GM10248 (cell line): Measurements from ENCODE around the gene TRPV4.

Experiments used
- CTCF ChIA-PET: fragments of 300-600 bp; sonication (Branson Sonifier 250); formaldehyde crosslinking; extraction: SDS; loops from one replicate; lab custom pipeline; 2021; ENCODE audit warnings: antibody characterized with exemption; lab: Yijun Ruan, JAX
- POLR2A ChIA-PET: fragments of 350-650 bp; sonication (Branson Sonifier 250); formaldehyde crosslinking; extraction: SDS; loops from one replicate; lab custom pipeline; 2020; ENCODE audit warnings: antibody characterized with exemption; lab: Yijun Ruan, JAX
- DNase-seq: peaks from one replicate; pipeline ENCODE4 v3.0.0; 2012; ENCODE audit errors: extremely low spot score
- TF ChIP-seq, protein P1 (sequence below): IDR thresholded peaks from 2 replicates; pipeline ENCODE4 v1.5.1; 2012; ENCODE audit warnings: mild to moderate bottlenecking, low read depth; ENCODE audit errors: extremely low read depth, missing control alignments, control extremely low read depth

TRPV4 gene

DNA sequence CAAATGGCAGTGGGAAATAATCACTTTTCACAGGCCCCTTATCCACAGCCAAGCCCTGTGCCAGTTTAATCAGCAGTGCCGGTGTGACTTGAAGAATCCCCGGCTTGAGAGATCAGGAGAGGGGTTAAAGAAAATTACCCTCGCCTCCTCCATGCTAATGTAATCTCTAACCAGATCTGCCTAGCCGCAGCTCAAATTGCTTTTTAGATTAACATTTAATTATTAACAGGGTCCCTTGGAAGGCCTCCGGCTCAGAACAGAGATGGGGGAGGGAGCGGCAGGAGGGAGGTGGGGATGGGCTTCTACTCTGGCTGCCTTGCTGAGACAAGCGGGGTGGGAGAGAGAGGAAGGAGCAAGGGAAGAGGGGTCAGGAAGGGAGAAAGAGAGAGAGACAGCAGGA is 95.6 kb downstream of the TRPV4 start:
- ChIA-PET CTCF (no interaction called here), POLR2A (no interaction called here)
- TF ChIP-seq, protein P1, sequence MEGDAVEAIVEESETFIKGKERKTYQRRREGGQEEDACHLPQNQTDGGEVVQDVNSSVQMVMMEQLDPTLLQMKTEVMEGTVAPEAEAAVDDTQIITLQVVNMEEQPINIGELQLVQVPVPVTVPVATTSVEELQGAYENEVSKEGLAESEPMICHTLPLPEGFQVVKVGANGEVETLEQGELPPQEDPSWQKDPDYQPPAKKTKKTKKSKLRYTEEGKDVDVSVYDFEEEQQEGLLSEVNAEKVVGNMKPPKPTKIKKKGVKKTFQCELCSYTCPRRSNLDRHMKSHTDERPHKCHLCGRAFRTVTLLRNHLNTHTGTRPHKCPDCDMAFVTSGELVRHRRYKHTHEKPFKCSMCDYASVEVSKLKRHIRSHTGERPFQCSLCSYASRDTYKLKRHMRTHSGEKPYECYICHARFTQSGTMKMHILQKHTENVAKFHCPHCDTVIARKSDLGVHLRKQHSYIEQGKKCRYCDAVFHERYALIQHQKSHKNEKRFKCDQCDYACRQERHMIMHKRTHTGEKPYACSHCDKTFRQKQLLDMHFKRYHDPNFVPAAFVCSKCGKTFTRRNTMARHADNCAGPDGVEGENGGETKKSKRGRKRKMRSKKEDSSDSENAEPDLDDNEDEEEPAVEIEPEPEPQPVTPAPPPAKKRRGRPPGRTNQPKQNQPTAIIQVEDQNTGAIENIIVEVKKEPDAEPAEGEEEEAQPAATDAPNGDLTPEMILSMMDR, result no peak
- DNase-seq, result no peak

DNA sequence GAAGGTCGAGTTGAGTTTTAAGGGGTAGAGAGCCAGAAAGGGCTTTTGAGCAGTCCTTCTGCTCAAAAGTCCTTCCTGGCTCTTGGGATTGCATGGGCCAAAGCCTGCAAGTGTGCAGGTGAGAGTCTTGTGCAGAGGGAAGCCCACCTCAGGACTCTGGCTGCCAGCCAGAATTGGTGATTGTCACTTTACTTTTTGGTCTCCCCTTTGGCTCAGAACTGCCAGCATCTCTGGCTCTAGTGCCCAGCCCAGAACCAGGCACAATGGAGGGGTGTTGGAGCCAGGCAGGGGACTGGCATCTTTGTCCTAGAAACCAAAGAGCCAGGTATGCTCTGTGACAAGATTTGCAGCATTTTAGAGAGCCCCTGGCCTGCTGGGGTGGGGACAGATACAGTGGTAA is 96.1 kb downstream of the TRPV4 start:
- POLR2A ChIA-PET, result no interaction called here
- TF ChIP-seq, protein P1, result no peak
- no peak for DNase-seq
- CTCF ChIA-PET, result interaction anchor here (1.6 kb wide), 1 partner anchor 22 kb away, joined by 3 read pairs; no protein-coding TSS in a partner anchor

DNA sequence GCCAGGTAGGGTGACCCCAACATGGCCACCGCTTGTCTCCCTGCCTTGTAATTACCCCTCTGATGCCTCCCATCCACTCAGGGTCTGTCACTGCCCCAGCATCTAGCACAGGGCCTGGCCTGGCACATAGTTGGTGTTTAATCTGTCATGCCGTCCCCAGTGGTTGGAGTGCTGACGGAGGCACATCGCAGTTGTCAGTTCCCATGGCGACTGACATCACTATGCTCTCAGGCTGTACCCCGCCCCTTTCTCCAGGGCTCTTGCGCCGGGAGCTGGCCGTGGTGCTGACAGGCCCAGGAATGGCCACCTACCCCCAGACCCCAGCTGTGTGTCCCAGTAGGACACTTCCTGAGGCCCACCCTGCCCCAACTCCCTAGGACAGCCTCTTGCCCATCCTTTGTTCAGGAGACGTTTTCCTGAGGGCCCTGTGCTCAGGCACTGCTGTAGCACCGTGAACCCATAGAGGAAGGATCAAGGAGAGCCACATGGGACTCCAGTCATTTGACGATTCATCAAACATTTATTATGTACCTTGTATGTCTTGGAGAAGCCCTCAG is 96.6 kb downstream of the TRPV4 start:
- TF ChIP-seq, protein P1, result no peak
- ChIA-PET CTCF (interaction anchor here (0.9 to 1.6 kb wide), 2 partner anchors 22 to 308 kb away, joined by 3 read pairs; no protein-coding TSS in a partner anchor), POLR2A (no interaction called here)
- DNase-seq, result no peak

DNA sequence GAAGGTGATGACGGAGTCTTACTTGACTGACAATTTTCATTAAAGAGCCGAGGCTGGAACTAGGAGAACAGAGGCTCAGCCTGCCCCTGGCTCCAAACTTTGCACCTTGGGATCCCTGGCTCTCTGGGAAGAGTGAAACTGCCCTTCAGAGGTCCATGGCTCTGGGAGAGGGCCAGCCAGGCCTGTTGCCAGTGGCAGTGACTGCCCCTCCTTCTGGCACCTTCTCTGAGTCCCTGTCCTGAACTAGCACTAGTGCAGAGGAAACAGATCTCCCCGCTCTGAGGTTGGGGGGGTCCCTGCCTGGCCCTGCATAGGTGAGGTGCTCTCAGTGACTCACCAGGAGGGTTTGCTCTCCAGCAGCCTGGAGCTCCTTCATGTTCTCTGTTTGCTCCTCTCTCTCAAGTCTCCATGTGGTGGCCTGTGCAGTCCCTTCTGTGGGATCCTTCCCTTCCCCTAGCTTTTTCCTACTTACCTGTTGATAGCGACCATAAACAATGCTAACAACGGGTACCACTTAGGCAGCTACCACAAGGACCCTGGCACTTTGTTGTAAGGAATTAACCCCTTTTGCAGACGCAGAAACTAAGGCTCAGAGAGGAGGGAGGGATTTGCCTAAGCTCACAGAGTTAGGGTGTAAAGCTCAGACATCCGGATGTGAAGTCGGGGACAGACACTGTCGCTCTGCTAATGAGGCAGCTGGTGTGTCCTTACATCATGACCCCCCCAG is 97.2 kb downstream of the TRPV4 start:
- TF ChIP-seq, protein P1, result no peak
- ChIA-PET POLR2A (no interaction called here), CTCF (interaction anchor here (0.9 to 1.6 kb wide), 3 partner anchors 23 to 307 kb away, joined by 3 read pairs; no protein-coding TSS in a partner anchor)
- no peak for DNase-seq

DNA sequence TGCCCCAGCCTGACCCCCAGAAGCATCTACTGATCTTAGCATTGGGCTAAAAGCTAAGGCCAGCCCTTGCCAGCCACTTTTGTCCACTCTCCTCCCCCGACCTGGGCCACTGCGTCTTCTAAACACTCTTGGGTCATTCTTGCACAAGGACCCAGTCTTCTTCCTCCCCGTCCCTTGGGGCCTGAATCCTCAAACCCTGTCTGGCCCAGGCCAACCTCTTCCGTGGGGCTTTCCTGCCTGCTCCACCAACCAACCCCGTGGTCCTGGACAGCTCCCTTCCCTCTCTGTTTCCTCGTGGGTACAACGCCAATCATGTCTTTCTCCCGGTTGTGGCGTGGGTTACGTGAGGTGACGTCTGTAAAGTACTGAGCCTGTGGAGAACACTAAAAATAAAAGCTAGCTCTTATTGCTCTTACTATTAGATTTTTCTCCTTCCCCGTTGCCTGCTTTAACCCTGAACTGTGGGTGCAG is 98.1 kb downstream of the TRPV4 start:
- ChIA-PET CTCF (interaction anchor here (1.0 to 1.4 kb wide), 2 partner anchors 60 to 70 kb away, joined by 3 to 4 read pairs; no protein-coding TSS in a partner anchor), POLR2A (no interaction called here)
- no peak for DNase-seq
- TF ChIP-seq, protein P1, result no peak

GRCh38 chr12:109734219-109735000 is 98.8 kb downstream of the TRPV4 start:
- ChIA-PET CTCF (interaction anchor here (1.0 to 1.4 kb wide), 2 partner anchors 61 to 71 kb away, joined by 3 to 4 read pairs; no protein-coding TSS in a partner anchor), POLR2A (no interaction called here)
- DNase-seq, result no peak
- TF ChIP-seq, protein P1, result no peak
